ENCODE results near the gene SYCE1.
"Not testable (repeated sequence)": the region's sequence is repeated elsewhere in the genome, so short reads cannot be mapped to it uniquely, and the experiment has no call there.

Gene SYCE1

GRCh38 chr10:133555521-133555920 lies 9.9 kb downstream of the SYCE1 start:
- DNase-seq, result no peak

- DNase-seq, result no peak
Measured at GRCh38 chr10:133554600-133554999, 10.8 kb downstream of the SYCE1 start.

- DNase-seq, result no peak
Measured at GRCh38 chr10:133544506-133544905, 20.9 kb downstream of the SYCE1 start.

- not testable (repeated sequence) for DNase-seq
Measured at GRCh38 chr10:133541441-133541975, 23.9 kb downstream of the SYCE1 start.

GRCh38 chr10:133537546-133538545 lies 27.5 kb downstream of the SYCE1 start:
- no peak for DNase-seq

GRCh38 chr10:133536198-133536597 lies 29.2 kb downstream of the SYCE1 start:
- DNase-seq, result no peak

GRCh38 chr10:133534417-133534816 lies 31.0 kb downstream of the SYCE1 start:
- no peak for DNase-seq

- DNase-seq, result no peak
Measured at GRCh38 chr10:133532871-133533270, 32.5 kb downstream of the SYCE1 start.

- no peak for DNase-seq
Measured at GRCh38 chr10:133530506-133530905, 34.9 kb downstream of the SYCE1 start.

- DNase-seq, result no peak
Measured at GRCh38 chr10:133529576-133529946, 35.8 kb downstream of the SYCE1 start.

GRCh38 chr10:133528845-133529575 lies 36.4 kb downstream of the SYCE1 start:
- DNase-seq, result peak; percentile 87

GRCh38 chr10:133528296-133528844 lies 37.0 kb downstream of the SYCE1 start:
- DNase-seq, result peak; percentile 79

GRCh38 chr10:133527771-133528271 lies 37.6 kb downstream of the SYCE1 start:
- DNase-seq, result peak; percentile 80

- DNase-seq, result peak; percentile 36
Measured at GRCh38 chr10:133526957-133527588, 38.3 kb downstream of the SYCE1 start, which contains the start of gene CYP2E1. CYP2E1 (plus strand) TSS chr10:133527363; CDS start chr10:133527396, 33 bp downstream.

- DNase-seq, result no peak
Measured at GRCh38 chr10:133525444-133525843, 39.9 kb downstream of the SYCE1 start.

GRCh38 chr10:133523631-133524203 lies 41.7 kb downstream of the SYCE1 start:
- peak; percentile 84 for DNase-seq

- peak; percentile 93 for DNase-seq
Measured at GRCh38 chr10:133520193-133520738, 45.1 kb downstream of the SYCE1 start.

GRCh38 chr10:133518517-133518916 lies 46.9 kb downstream of the SYCE1 start:
- peak; percentile 93 for DNase-seq

- no peak for DNase-seq
Measured at GRCh38 chr10:133516057-133516456, 49.3 kb downstream of the SYCE1 start.

GRCh38 chr10:133515471-133515870 lies 49.9 kb downstream of the SYCE1 start:
- DNase-seq, result no peak

- no peak for DNase-seq
Measured at GRCh38 chr10:133511907-133512528, 53.4 kb downstream of the SYCE1 start.

All from DMS53 (cell line).